Measurements from ENCODE around the gene CENPT. TPM values are rescaled to one million over a fixed set of nuclear protein-coding genes. Genes with fewer than 3 reads are reported as not detected.

Gene CENPT
- total and polyA plus RNA-seq, 10 of the 15 experiments (the other 5 are each of a cell fraction or from before 2014, with no cell fraction given), result 1.1 to 45.7 (median 24.5) TPM

DNA sequence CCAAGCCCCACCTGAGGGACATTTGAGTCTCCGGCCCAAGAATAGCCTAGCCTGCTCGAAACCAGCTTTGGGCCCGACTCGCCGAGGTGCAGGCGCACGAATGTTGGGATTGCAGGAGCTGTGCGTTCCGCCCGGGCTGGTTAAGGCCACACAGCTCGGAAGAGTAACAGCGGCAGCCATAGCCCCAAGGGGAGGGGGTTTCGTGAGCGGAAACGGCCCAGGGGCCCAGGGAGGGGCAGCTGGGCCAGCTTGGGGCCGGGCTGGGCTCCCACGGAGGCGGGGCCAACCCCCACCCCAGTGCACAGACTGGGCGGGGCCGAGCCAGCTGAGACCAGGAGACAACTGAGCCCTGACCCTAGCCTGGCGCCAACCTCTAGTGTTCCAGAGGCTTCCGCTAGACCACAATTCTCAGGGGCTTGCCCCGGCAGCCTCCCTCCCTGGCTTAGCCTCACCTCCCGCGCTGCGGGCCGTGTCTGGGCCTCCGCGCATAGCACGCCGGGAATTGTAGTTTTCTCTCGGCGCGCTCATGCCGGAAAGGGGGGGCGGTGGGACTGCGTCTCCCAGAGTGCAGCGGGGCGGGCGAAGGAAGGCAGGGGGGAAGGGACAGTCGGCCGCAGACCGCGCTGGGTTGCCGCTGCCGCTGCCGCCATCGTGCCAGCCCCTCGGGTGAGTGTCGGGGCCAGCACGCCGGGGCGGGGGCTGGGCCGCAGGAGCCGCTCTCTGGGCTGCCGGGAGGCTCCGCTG is 1.0 kb downstream of the CENPT start, which contains the start of gene NUTF2 (continued):
- TF ChIP-seq, protein P1, sequence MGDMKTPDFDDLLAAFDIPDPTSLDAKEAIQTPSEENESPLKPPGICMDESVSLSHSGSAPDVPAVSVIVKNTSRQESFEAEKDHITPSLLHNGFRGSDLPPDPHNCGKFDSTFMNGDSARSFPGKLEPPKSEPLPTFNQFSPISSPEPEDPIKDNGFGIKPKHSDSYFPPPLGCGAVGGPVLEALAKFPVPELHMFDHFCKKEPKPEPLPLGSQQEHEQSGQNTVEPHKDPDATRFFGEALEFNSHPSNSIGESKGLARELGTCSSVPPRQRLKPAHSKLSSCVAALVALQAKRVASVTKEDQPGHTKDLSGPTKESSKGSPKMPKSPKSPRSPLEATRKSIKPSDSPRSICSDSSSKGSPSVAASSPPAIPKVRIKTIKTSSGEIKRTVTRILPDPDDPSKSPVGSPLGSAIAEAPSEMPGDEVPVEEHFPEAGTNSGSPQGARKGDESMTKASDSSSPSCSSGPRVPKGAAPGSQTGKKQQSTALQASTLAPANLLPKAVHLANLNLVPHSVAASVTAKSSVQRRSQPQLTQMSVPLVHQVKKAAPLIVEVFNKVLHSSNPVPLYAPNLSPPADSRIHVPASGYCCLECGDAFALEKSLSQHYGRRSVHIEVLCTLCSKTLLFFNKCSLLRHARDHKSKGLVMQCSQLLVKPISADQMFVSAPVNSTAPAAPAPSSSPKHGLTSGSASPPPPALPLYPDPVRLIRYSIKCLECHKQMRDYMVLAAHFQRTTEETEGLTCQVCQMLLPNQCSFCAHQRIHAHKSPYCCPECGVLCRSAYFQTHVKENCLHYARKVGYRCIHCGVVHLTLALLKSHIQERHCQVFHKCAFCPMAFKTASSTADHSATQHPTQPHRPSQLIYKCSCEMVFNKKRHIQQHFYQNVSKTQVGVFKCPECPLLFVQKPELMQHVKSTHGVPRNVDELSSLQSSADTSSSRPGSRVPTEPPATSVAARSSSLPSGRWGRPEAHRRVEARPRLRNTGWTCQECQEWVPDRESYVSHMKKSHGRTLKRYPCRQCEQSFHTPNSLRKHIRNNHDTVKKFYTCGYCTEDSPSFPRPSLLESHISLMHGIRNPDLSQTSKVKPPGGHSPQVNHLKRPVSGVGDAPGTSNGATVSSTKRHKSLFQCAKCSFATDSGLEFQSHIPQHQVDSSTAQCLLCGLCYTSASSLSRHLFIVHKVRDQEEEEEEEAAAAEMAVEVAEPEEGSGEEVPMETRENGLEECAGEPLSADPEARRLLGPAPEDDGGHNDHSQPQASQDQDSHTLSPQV (IDR thresholded peaks at IDR 0.05), result no peak
- TF ChIP-seq NFXL1 (IDR thresholded peaks at IDR 0.05; ENCODE audit: borderline replicate concordance) (no peak), RELA (IDR thresholded peaks at IDR 0.05; ENCODE audit: borderline replicate concordance, partially characterized antibody) (peak; percentile 65), NFIC (IDR thresholded peaks at IDR 0.05; ENCODE audit: low read depth, low read length) (no peak), MTA2 (IDR thresholded peaks at IDR 0.05; ENCODE audit: low read depth) (no peak), TCF12 (IDR thresholded peaks at IDR 0.05; ENCODE audit: low read depth, low read length) (peak; percentile 37; the same call in 1 of the 2 replicates), ZNF24 (IDR thresholded peaks at IDR 0.05) (no peak), BACH1 (IDR thresholded peaks at IDR 0.05; ENCODE audit: borderline replicate concordance) (peak; percentile 11; the same call in 1 of the 2 replicates), HDAC6 (IDR thresholded peaks at IDR 0.05; ENCODE audit: unreplicated experiment) (no peak), BMI1 (IDR thresholded peaks at IDR 0.05; ENCODE audit: borderline replicate concordance) (no peak), MTA3 (IDR thresholded peaks at IDR 0.05; ENCODE audit: borderline replicate concordance, low read length) (no peak; the same call in 1 of the 2 replicates), WRNIP1 (IDR thresholded peaks at IDR 0.05; ENCODE audit: borderline replicate concordance, low read depth, low read length) (no peak)
- TF ChIP-seq, protein P2, sequence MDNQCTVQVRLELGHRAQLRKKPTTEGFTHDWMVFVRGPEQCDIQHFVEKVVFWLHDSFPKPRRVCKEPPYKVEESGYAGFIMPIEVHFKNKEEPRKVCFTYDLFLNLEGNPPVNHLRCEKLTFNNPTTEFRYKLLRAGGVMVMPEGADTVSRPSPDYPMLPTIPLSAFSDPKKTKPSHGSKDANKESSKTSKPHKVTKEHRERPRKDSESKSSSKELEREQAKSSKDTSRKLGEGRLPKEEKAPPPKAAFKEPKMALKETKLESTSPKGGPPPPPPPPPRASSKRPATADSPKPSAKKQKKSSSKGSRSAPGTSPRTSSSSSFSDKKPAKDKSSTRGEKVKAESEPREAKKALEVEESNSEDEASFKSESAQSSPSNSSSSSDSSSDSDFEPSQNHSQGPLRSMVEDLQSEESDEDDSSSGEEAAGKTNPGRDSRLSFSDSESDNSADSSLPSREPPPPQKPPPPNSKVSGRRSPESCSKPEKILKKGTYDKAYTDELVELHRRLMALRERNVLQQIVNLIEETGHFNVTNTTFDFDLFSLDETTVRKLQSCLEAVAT (IDR thresholded peaks at IDR 0.05), result peak; percentile 59; the same call in 1 of the 2 replicates
- TF ChIP-seq, protein P3, sequence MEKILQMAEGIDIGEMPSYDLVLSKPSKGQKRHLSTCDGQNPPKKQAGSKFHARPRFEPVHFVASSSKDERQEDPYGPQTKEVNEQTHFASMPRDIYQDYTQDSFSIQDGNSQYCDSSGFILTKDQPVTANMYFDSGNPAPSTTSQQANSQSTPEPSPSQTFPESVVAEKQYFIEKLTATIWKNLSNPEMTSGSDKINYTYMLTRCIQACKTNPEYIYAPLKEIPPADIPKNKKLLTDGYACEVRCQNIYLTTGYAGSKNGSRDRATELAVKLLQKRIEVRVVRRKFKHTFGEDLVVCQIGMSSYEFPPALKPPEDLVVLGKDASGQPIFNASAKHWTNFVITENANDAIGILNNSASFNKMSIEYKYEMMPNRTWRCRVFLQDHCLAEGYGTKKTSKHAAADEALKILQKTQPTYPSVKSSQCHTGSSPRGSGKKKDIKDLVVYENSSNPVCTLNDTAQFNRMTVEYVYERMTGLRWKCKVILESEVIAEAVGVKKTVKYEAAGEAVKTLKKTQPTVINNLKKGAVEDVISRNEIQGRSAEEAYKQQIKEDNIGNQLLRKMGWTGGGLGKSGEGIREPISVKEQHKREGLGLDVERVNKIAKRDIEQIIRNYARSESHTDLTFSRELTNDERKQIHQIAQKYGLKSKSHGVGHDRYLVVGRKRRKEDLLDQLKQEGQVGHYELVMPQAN (conservative IDR thresholded peaks at IDR 0.05), result no peak
- TF ChIP-seq, protein P4, sequence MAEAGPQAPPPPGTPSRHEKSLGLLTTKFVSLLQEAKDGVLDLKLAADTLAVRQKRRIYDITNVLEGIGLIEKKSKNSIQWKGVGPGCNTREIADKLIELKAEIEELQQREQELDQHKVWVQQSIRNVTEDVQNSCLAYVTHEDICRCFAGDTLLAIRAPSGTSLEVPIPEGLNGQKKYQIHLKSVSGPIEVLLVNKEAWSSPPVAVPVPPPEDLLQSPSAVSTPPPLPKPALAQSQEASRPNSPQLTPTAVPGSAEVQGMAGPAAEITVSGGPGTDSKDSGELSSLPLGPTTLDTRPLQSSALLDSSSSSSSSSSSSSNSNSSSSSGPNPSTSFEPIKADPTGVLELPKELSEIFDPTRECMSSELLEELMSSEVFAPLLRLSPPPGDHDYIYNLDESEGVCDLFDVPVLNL (IDR thresholded peaks at IDR 0.05; ENCODE audit: low read depth, low read length), result peak; percentile 66; the same call in 1 of the 2 replicates
- TF ChIP-seq, protein P5, sequence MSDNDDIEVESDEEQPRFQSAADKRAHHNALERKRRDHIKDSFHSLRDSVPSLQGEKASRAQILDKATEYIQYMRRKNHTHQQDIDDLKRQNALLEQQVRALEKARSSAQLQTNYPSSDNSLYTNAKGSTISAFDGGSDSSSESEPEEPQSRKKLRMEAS (IDR thresholded peaks at IDR 0.05; ENCODE audit: low read depth, low read length), result peak; percentile 70; the same call in 1 of the 2 replicates
- TF ChIP-seq, protein P6, sequence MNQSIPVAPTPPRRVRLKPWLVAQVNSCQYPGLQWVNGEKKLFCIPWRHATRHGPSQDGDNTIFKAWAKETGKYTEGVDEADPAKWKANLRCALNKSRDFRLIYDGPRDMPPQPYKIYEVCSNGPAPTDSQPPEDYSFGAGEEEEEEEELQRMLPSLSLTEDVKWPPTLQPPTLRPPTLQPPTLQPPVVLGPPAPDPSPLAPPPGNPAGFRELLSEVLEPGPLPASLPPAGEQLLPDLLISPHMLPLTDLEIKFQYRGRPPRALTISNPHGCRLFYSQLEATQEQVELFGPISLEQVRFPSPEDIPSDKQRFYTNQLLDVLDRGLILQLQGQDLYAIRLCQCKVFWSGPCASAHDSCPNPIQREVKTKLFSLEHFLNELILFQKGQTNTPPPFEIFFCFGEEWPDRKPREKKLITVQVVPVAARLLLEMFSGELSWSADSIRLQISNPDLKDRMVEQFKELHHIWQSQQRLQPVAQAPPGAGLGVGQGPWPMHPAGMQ (IDR thresholded peaks at IDR 0.05; ENCODE audit: borderline replicate concordance), result no peak

Measured in GM12878 (cell line).